GM12878 (cell line): ENCODE data around the gene PLK5. TPM values are rescaled to one million over a fixed set of nuclear protein-coding genes. Genes with fewer than 3 reads are reported as not detected.

Experiments
- ATAC-seq: fragments of 200-7000 bp; cut with Tn5 transposase; 3 replicates; pipeline ENCODE4 v1.9.1; 2020; ENCODE audit warnings: mild to moderate bottlenecking, moderate library complexity
- BruUV-seq: library from RNA; stranded (reverse); fragments of 400-500 nt; replicated peaks from 2 replicates; lab custom pipeline; 2021; lab: Mats Ljungman, UMichigan
- CTCF ChIA-PET: fragments of 300-600 bp; sonication (Branson Sonifier 250); formaldehyde crosslinking; extraction: SDS; loops from one replicate; lab custom pipeline; 2021; ENCODE audit warnings: inconsistent platforms; lab: Yijun Ruan, JAX
- POLR2A ChIA-PET: fragments of 350-600 bp; formaldehyde crosslinking; extraction: SDS; loops from one replicate; lab custom pipeline; 2021; ENCODE audit warnings: inconsistent platforms; lab: Charles Lee
- RAD21 ChIA-PET: fragments of 300-600 bp; sonication (Branson Sonifier 250); formaldehyde crosslinking; loops from one replicate; lab custom pipeline; 2023; ENCODE audit warnings: antibody characterized with exemption; ENCODE audit not compliant: unreplicated experiment; lab: Charles Lee
- SMC1A ChIA-PET: fragments of 300-600 bp; sonication (Branson Sonifier 250); formaldehyde crosslinking; loops from one replicate; lab custom pipeline; 2023; ENCODE audit not compliant: unreplicated experiment, uncharacterized antibody; lab: Charles Lee
- DNase-seq: peaks from one replicate; pipeline ENCODE4 v3.0.0-alpha.2; 2011; ENCODE audit warnings: low read depth, low spot score
- FAIRE-seq: peaks from 3 replicates; lab custom pipeline; 2011; peaks lifted over from hg19 to GRCh38; lab: Jason Lieb, UNC
- H2AFZ ChIP-seq: 2 replicates; pipeline ENCODE4 v1.6.0; 2011; ENCODE audit warnings: low read depth, low read length, control low read depth; ENCODE audit not compliant: control insufficient read depth
- H3K27ac ChIP-seq: 2 replicates; pipeline ENCODE4 v1.5.1; 2011; ENCODE audit warnings: control low read depth; ENCODE audit not compliant: control insufficient read depth, insufficient read depth
- H3K27me3 ChIP-seq, 2 experiments: replicated peaks in 1 of 2; 2 replicates each; pipeline versions ENCODE4 v1.6.0 to v1.6.1; 2011; ENCODE audit warnings: low read length in 1 of 2; ENCODE audit not compliant: control insufficient read depth in 2 of 2, insufficient read depth in 2 of 2
- H3K36me3 ChIP-seq, 2 experiments: 2 replicates each; pipeline ENCODE4 v1.5.1; 2011; ENCODE audit warnings: low read length in 1 of 2; ENCODE audit not compliant: control insufficient read depth in 2 of 2, insufficient read depth in 2 of 2
- H3K4me1 ChIP-seq: 2 replicates; pipeline ENCODE4 v1.6.1; 2011; ENCODE audit warnings: mild to moderate bottlenecking, low read length, moderate library complexity, mixed read lengths; ENCODE audit not compliant: control insufficient read depth, insufficient read depth
- H3K4me2 ChIP-seq: 2 replicates; pipeline ENCODE4 v1.6.0; 2011; ENCODE audit warnings: control low read depth; ENCODE audit not compliant: control insufficient read depth, insufficient read depth
- H3K4me3 ChIP-seq: fragments of 200-600 bp; sonication (generic); 2 replicates; pipeline ENCODE4 v1.5.1; 2016
- H3K79me2 ChIP-seq: 2 replicates; pipeline ENCODE4 v1.6.0; 2011; ENCODE audit warnings: low read length; ENCODE audit not compliant: control insufficient read depth, insufficient read depth
- H3K9ac ChIP-seq: 2 replicates; pipeline ENCODE4 v1.8.0; 2011; ENCODE audit warnings: low read length, control low read depth, mixed read lengths; ENCODE audit not compliant: control insufficient read depth, insufficient read depth
- H3K9me3 ChIP-seq: replicated peaks from 3 replicates; pipeline ENCODE4 v1.5.1; 2011; ENCODE audit warnings: mild to moderate bottlenecking, low read length; ENCODE audit not compliant: control insufficient read depth, insufficient read depth
- H4K20me1 ChIP-seq: 2 replicates; pipeline ENCODE4 v1.6.0; 2011; ENCODE audit not compliant: control insufficient read depth, insufficient read depth
- BHLHE40 ChIP-seq, 2 experiments: fragments of 450-650 bp in 1 of 2; IDR thresholded peaks; 2 replicates each; pipeline ENCODE4 v1.6.1; 2011 to 2017; ENCODE audit warnings: low read depth in 2 of 2, borderline replicate concordance in 1 of 2, improper control_type of control experiment in 1 of 2, low read length in 1 of 2, mild to moderate bottlenecking in 1 of 2
- CREB1 ChIP-seq: IDR thresholded peaks from 2 replicates; pipeline ENCODE4 v1.6.1; 2012; ENCODE audit warnings: low read depth, mild to moderate bottlenecking, inconsistent platforms
- GABPA ChIP-seq: IDR thresholded peaks from 2 replicates; pipeline ENCODE4 v1.6.1; 2014; ENCODE audit warnings: antibody characterized with exemption, low read depth, mild to moderate bottlenecking, inconsistent platforms
- KLF5 ChIP-seq: fragments of 450-650 bp; IDR thresholded peaks from 2 replicates; pipeline ENCODE4 v1.6.1; 2014; ENCODE audit warnings: mild to moderate bottlenecking; ENCODE audit not compliant: partially characterized antibody
- MTA3 ChIP-seq: IDR thresholded peaks from 2 replicates; pipeline ENCODE4 v1.6.1; 2012; ENCODE audit warnings: low read length, inconsistent platforms, borderline replicate concordance
- NFXL1 ChIP-seq: fragments of 450-650 bp; IDR thresholded peaks from 2 replicates; pipeline ENCODE4 v1.6.1; 2017; ENCODE audit warnings: antibody characterized with exemption, mild to moderate bottlenecking, borderline replicate concordance
- NR2F1 ChIP-seq: fragments of 450-650 bp; conservative IDR thresholded peaks from 2 replicates; pipeline ENCODE4 v1.6.1; 2017; ENCODE audit warnings: mild to moderate bottlenecking
- RFX5 ChIP-seq: IDR thresholded peaks from 2 replicates; pipeline ENCODE4 v1.6.1; 2011; ENCODE audit warnings: low read depth, low read length, improper control_type of control experiment
- SIX5 ChIP-seq: IDR thresholded peaks from 2 replicates; pipeline ENCODE4 v1.6.1; 2011; ENCODE audit warnings: mild to moderate bottlenecking, low read depth, low read length, moderate library complexity; ENCODE audit not compliant: severe bottlenecking
- SUPT20H ChIP-seq: IDR thresholded peaks from 2 replicates; pipeline ENCODE4 v1.6.1; 2011; ENCODE audit warnings: low read depth, mild to moderate bottlenecking, low read length, moderate library complexity, borderline replicate concordance; ENCODE audit not compliant: control insufficient read depth
- TCF3 ChIP-seq: IDR thresholded peaks from 2 replicates; pipeline ENCODE4 v1.6.1; 2012; ENCODE audit warnings: low read depth, mild to moderate bottlenecking, low read length, borderline replicate concordance; ENCODE audit not compliant: insufficient read depth
- ZNF622 ChIP-seq: fragments of 450-650 bp; IDR thresholded peaks from 2 replicates; pipeline ENCODE4 v1.6.1; 2017; ENCODE audit warnings: mild to moderate bottlenecking, inconsistent platforms
- WGBS: methylation state at CpG from one replicate; pipeline ENCODE4 v1.1.6; 2016; ENCODE audit warnings: low lambda C conversion rate; ENCODE audit not compliant: insufficient replicate concordance, insufficient coverage; ENCODE audit errors: missing lambda C conversion rate; 5-methylcytosine and 5-hydroxymethylcytosine counted together
- in situ Hi-C: fragments of 300-500 bp; cut with MboI; formaldehyde crosslinking; loops from 9 replicates; pipeline ENCODE4 v1.14.3; 2018; ENCODE audit warnings: mixed read lengths
- intact Hi-C: fragments of 100-400 bp; cut with micrococcal nuclease; formaldehyde crosslinking; loops from one replicate; pipeline ENCODE4 v1.14.2; 2022; ENCODE audit not compliant: unreplicated experiment
- polyA plus RNA-seq, 11 experiments: library from polyadenylated mRNA; depleted of rRNA in 4 of 11; unstranded in 6 of 11; stranded (reverse) in 5 of 11; fragments of >200 nt; fragmentation: Nextera tagmentation in 4 of 11; fragmentation: Illumina TruSeq in 1 of 11; extraction: Ambion mirVana in 4 of 11; extraction: Trizol in 1 of 11; gene quantifications; 1 replicate in 1 of 11; 2 replicates in 10 of 11; pipeline versions ENCODE4 v1.2.1 to v1.2.3, GENCODE V29; 2011 to 2016; ENCODE audit warnings: inconsistent platforms in 2 of 11, missing spikeins in 2 of 11, low read depth in 1 of 11
- total RNA-seq, 4 experiments: library from RNA; depleted of rRNA in 3 of 4; stranded (reverse); fragments of >200 nt in 3 of 4; fragmentation: Illumina TruSeq in 1 of 4; extraction: Trizol in 1 of 4; gene quantifications; 2 replicates each; pipeline versions ENCODE4 v1.2.1 to v1.2.3, GENCODE V29; 2013 to 2021
- TF ChIP-seq, protein P1 (sequence below): IDR thresholded peaks from 2 replicates; pipeline ENCODE4 v1.6.1; 2011; ENCODE audit warnings: low read depth, low read length, improper control_type of control experiment, borderline replicate concordance

The PLK5 gene
- total and polyA plus RNA-seq, 10 of the 15 experiments (the other 5 are each of a cell fraction or from before 2014, with no cell fraction given): 0.13 TPM; not detected in 9

DNA sequence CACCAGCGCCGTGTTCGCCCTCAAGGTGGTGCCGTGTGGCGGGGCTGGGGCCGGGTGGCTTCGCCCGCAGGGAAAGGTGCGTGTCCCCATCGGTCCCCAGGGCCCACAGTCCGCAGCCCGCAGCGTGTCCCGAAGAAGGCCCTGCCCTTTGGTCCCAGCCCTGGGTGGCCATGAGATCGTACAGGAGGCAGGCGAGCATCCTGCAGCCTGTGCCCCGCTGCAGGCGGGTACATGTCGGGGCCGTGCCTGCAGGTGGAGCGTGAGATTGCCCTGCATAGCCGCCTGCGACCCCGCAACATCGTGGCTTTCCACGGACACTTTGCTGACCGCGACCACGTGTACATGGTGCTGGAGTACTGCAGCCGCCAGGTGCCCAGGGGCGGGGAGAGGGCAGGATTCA lies 1.5 kb downstream of the PLK5 start (continued):
- TF ChIP-seq, protein P1, sequence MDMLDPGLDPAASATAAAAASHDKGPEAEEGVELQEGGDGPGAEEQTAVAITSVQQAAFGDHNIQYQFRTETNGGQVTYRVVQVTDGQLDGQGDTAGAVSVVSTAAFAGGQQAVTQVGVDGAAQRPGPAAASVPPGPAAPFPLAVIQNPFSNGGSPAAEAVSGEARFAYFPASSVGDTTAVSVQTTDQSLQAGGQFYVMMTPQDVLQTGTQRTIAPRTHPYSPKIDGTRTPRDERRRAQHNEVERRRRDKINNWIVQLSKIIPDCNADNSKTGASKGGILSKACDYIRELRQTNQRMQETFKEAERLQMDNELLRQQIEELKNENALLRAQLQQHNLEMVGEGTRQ: no peak
- no peak for TF ChIP-seq GABPA
- no peak for TF ChIP-seq NFXL1
- no peak for TF ChIP-seq CREB1
- TF ChIP-seq NR2F1: no peak
- no peak for TF ChIP-seq ZNF622

DNA sequence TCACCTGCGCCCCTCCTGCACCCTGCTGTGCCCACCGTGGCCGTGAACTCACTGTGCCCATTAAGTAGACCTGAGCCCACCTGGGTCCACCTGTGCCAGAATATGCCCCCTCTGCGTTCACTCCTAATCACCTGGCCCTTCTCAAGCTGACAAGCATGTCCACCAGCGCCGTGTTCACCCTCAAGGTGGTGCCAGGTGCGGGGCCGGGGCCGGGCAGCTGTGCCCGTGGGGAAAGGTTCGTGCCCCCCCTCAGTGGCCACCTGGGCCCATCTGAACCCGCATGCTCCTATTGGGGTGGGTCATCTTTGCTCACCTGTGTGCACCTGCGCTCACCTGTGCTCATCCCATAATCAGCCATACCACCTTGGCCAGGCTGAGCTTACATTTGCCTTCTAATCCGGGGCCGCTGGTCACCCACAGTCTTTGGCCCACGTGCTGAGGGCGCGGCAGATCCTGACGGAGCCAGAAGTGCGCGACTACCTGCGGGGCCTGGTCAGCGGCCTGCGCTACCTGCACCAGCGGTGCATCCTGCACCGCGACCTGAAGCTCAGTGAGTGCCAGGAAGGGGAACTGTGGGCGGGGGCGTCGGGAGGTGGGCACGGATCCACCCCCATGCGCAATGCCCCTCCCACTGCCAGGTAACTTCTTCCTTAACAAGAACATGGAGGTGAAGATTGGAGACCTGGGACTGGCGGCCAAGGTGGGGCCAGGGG lies 2.3 kb downstream of the PLK5 start:
- ChIA-PET POLR2A (no interaction called here), CTCF (no interaction called here), SMC1A (no interaction called here), RAD21 (no interaction called here)
- 61% methylated on average over 32 of the region's 33 CpGs for WGBS
- Histone ChIP-seq H3K4me2 (no peak overlapping the region), H3K9me3 (no peaks in the 10 kb centered on the region), H3K4me3 (no peak overlapping the region), H3K36me3 (no peaks in the 10 kb centered on the region), H3K27ac (no peak overlapping the region), H3K9ac (no peak overlapping the region), H4K20me1 (no peaks in the 10 kb centered on the region), H3K79me2 (no peaks in the 10 kb centered on the region), H3K27me3 (peaks cover 0 to 2% of the 10 kb centered on the region in 2 experiments; a peak in 3 of 4 replicates), H2AFZ (no peak overlapping the region), H3K4me1 (no peaks in the 10 kb centered on the region)
- DNase-seq: no peak
- no peak for TF ChIP-seq MTA3
- no peak for TF ChIP-seq SIX5
- TF ChIP-seq KLF5: no peak
- TF ChIP-seq BHLHE40 (IDR thresholded peaks at IDR 0.05; ENCODE audit: borderline replicate concordance in 1 of 2, low read depth in 2 of 2, low read length in 1 of 2): no peak
- TF ChIP-seq RFX5: no peak
- no peak for TF ChIP-seq SUPT20H
- no peak for TF ChIP-seq TCF3
- in situ Hi-C loops: no loop called here
- intact Hi-C loops: no loop called here
- no peak for ATAC-seq
- no TSS peak for BruUV-seq
- no peak for FAIRE-seq
